HL-60 (cell line): ENCODE data around the gene ANKRD55.

Experiments
- POLR2AphosphoS5 ChIP-seq: IDR thresholded peaks from 2 replicates; pipeline ENCODE4 v1.6.1; 2012; ENCODE audit warnings: low read depth
- TF ChIP-seq, protein P1 (sequence below): IDR thresholded peaks from one replicate; pipeline ENCODE4 v1.5.1; 2011; ENCODE audit warnings: low read length, control low read depth, inconsistent platforms; ENCODE audit not compliant: insufficient read depth
- TF ChIP-seq, protein P2 (sequence below): IDR thresholded peaks from 2 replicates; pipeline ENCODE4 v1.6.1; 2012; ENCODE audit warnings: low read depth; ENCODE audit not compliant: insufficient replicate concordance

DNA sequence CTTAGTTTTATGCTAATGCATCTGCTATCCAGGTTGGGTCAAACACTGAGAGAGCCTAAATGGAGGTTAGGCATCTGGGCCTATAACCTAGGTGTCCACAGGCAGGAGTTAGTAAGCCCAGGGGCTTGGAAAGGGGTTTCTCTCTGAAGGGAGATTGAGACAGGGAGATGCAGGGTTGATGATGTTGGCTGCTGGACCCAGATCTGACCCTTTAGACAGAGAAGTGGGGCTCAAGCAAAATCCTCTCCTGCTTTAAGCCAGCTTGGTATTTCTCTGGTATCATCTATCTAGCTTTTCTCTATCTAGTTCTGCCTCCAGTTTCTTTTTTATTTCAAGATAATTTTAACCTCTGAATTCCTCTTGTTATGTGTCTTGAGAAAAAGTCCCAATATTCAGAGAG is 18.3 kb upstream of the ANKRD55 start:
- TF ChIP-seq, protein P1, sequence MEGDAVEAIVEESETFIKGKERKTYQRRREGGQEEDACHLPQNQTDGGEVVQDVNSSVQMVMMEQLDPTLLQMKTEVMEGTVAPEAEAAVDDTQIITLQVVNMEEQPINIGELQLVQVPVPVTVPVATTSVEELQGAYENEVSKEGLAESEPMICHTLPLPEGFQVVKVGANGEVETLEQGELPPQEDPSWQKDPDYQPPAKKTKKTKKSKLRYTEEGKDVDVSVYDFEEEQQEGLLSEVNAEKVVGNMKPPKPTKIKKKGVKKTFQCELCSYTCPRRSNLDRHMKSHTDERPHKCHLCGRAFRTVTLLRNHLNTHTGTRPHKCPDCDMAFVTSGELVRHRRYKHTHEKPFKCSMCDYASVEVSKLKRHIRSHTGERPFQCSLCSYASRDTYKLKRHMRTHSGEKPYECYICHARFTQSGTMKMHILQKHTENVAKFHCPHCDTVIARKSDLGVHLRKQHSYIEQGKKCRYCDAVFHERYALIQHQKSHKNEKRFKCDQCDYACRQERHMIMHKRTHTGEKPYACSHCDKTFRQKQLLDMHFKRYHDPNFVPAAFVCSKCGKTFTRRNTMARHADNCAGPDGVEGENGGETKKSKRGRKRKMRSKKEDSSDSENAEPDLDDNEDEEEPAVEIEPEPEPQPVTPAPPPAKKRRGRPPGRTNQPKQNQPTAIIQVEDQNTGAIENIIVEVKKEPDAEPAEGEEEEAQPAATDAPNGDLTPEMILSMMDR = no peak
- TF ChIP-seq, protein P2, sequence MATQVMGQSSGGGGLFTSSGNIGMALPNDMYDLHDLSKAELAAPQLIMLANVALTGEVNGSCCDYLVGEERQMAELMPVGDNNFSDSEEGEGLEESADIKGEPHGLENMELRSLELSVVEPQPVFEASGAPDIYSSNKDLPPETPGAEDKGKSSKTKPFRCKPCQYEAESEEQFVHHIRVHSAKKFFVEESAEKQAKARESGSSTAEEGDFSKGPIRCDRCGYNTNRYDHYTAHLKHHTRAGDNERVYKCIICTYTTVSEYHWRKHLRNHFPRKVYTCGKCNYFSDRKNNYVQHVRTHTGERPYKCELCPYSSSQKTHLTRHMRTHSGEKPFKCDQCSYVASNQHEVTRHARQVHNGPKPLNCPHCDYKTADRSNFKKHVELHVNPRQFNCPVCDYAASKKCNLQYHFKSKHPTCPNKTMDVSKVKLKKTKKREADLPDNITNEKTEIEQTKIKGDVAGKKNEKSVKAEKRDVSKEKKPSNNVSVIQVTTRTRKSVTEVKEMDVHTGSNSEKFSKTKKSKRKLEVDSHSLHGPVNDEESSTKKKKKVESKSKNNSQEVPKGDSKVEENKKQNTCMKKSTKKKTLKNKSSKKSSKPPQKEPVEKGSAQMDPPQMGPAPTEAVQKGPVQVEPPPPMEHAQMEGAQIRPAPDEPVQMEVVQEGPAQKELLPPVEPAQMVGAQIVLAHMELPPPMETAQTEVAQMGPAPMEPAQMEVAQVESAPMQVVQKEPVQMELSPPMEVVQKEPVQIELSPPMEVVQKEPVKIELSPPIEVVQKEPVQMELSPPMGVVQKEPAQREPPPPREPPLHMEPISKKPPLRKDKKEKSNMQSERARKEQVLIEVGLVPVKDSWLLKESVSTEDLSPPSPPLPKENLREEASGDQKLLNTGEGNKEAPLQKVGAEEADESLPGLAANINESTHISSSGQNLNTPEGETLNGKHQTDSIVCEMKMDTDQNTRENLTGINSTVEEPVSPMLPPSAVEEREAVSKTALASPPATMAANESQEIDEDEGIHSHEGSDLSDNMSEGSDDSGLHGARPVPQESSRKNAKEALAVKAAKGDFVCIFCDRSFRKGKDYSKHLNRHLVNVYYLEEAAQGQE = no peak
- TF ChIP-seq POLR2AphosphoS5 = no peak
